ENCODE results near the gene ADGRV1.

Gene ADGRV1

DNA sequence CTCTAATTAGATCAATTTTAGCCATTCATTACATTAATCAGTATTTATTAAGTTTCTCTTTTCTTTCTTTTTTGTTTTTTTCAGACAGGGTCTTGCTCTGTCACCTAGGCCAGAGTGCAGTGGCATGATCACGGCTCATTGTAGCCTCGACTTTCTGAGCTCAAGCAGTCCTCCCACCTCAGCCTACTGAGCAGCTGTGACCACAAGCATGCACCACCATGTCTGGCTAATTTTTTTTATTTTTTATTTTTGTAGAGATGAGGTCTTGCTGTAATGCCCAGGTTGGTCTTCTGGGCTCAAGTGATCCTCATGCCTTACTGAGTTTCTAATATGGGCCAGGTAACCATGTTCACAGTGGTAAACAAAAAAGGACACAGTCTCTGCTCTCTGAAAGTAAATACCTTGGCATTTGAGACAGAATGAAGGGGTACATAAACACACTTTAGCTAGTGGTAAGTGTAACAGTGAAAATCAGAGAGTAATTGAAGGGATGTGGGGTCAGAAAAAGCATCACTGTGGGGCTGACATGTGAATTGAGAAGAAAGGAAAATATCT, 336.3 kb downstream of the ADGRV1 start:
- TF ChIP-seq CTCF (conservative IDR thresholded peaks at IDR 0.05; ENCODE audit: low read depth, low read length) = no peak
- H3K4me3 ChIP-seq (ENCODE audit: low read depth, low read length) = no peak overlapping the region
- no peak for DNase-seq (ENCODE audit: low read depth)

GRCh38 chr5:90897618-90898017, 339.0 kb downstream of the ADGRV1 start:
- H3K4me3 ChIP-seq (ENCODE audit: low read depth, low read length) = no peak overlapping the region
- DNase-seq (ENCODE audit: low read depth) = no peak
- TF ChIP-seq CTCF (conservative IDR thresholded peaks at IDR 0.05; ENCODE audit: low read depth, low read length) = no peak

DNA sequence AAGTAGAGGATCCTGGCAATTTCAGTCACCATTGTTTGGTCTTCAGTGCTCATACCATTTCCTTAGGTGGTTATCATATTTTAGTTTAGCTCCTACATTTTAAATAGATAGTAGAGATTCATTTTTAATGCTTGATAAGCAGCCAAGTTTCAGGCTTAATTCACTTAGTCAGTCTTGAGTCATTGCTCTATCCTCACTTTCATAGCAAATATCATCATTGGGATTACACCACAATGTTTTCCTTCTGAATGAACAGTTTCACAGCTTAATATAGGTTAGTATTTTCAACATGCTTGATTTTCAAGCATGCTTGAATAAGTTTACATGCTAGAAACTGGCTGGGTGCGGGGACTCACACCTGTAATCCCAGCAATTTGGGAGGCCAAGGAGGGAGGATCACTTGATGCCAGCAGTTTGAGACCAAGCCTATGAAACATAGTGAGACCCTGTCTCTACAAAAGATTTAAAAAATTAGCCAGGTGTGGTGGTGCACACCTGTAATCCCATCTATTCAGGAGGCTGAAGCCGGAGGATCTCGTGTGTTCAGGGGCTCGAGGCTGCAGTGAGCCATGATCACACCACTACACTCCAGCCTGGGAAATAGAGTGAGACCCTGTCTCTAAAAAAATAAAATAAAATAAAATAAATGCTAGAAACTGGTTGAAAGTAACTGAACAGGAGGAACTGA, 339.9 kb downstream of the ADGRV1 start:
- no peak for TF ChIP-seq CTCF (conservative IDR thresholded peaks at IDR 0.05; ENCODE audit: low read depth, low read length)
- DNase-seq (ENCODE audit: low read depth) = peak; percentile 56
- H3K4me3 ChIP-seq (ENCODE audit: low read depth, low read length) = no peak overlapping the region

DNA sequence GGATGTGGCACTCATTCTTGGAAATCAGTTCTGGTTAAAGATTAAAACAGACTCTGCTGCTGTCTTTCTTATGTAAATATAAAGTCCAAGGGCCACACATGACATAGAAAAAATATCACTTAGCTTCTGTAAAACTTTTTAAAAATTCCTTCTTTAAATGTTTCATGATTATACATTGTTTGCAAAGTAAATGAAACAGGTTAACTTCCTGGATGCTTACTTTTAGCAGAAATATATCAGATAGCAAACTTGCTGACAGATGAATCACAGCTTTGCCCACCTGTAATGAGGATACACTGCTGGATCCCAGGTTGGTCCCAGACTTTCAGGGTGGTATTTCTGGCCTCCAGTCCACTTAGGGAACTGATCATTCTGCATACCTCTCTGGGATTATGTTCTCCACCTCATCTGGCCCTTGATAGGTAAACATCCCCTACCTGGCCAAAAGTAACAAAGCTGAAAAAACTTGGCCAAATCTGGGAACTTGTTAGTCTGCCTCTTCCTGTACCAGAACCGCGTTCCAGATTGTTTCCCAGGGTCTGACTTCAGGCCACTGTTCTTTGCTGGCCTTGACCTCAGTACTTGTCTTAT, 340.5 kb downstream of the ADGRV1 start:
- no peak overlapping the region for H3K4me3 ChIP-seq (ENCODE audit: low read depth, low read length)
- DNase-seq (ENCODE audit: low read depth) = no peak
- TF ChIP-seq CTCF (conservative IDR thresholded peaks at IDR 0.05; ENCODE audit: low read depth, low read length) = no peak

DNA sequence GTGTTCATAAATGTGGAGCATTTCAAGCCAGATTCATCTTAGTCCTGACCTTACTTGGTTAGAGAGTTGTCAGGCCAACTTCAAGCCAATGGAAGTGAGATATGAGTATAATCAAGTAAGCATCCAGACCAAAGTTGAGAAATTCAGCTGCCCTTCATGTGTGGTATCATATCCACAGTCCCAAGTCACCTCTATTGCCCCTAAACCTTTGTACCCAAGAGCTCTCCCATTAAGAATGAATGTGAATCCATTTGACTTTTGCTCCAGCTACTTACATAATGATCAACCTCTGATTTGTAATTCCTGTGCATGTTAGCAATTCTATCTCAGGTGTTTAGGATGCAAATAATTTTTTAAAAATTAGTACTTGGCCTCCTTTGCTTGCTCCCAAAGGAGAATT, 342.7 kb downstream of the ADGRV1 start:
- no peak for DNase-seq (ENCODE audit: low read depth)
- no peak overlapping the region for H3K4me3 ChIP-seq (ENCODE audit: low read depth, low read length)
- TF ChIP-seq CTCF (conservative IDR thresholded peaks at IDR 0.05; ENCODE audit: low read depth, low read length) = no peak

DNA sequence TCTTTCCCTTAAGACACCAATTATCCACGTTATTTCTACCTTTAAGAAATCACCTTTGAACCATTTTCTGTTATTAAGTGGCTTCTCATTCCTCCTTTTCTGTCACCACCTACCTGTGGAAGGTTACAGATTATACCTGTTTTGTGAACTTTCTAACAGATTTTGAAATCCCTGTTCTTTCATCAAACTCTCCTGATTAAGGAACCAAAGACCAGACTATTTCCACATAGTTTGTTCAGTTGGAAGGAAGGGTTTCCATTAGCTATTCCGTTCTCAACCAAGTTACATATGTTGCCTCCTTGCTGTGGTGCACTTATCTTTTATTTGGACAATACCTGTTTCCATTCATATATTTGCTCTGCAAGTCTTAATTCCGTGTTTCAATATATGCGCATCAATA, 343.6 kb downstream of the ADGRV1 start:
- H3K4me3 ChIP-seq (ENCODE audit: low read depth, low read length) = no peak overlapping the region
- TF ChIP-seq CTCF (conservative IDR thresholded peaks at IDR 0.05; ENCODE audit: low read depth, low read length) = no peak
- no peak for DNase-seq (ENCODE audit: low read depth)

All from choroid plexus epithelial cell (primary cell).